Tibial artery (tissue), 4 donors: ENCODE results near the gene ZNF32.

ENCODE experiments used
- DNase-seq, 2 donors: peaks; one replicate each; pipeline ENCODE4 v3.0.0-alpha.2; 2019
- H3K27ac ChIP-seq, 2 donors: fragments of 200-600 bp; sonication (generic) in 1 of 2; 1 replicate in 1 of 2; 2 replicates in 1 of 2; pipeline ENCODE4 v1.5.1; 2018 to 2019; ENCODE audit warnings: mild to moderate bottlenecking in 1 of 2
- H3K27me3 ChIP-seq, 2 donors: fragments of 200-600 bp; sonication (generic) in 1 of 2; one replicate each; pipeline versions ENCODE4 v1.5.1 to v1.6.0; 2016 to 2019
- H3K36me3 ChIP-seq, 3 donors: fragments of 200-600 bp; sonication (generic) in 2 of 3; one replicate each; pipeline ENCODE4 v1.5.1; 2016 to 2019; ENCODE audit warnings: mild to moderate bottlenecking in 2 of 3
- H3K4me1 ChIP-seq, 4 donors: fragments of 200-600 bp; sonication (generic) in 2 of 4; 1 replicate in 3 of 4; 2 replicates in 1 of 4; pipeline ENCODE4 v1.5.1; 2016 to 2019
- H3K4me3 ChIP-seq, 2 donors: fragments of 200-600 bp; sonication (generic) in 1 of 2; 1 replicate in 1 of 2; 2 replicates in 1 of 2; pipeline ENCODE4 v1.5.1; 2018 to 2019; ENCODE audit warnings: mild to moderate bottlenecking in 2 of 2
- H3K9me3 ChIP-seq, 3 donors: fragments of 200-600 bp; sonication (generic) in 1 of 3; one replicate each; pipeline ENCODE4 v1.5.1; 2016 to 2019
- CTCF ChIP-seq, 2 experiments: fragments of 200-600 bp in 1 of 2; fragments of 450-650 bp in 1 of 2; IDR thresholded peaks; one replicate each; pipeline ENCODE4 v1.5.1; 2017 to 2019; ENCODE audit warnings: antibody characterized with exemption in 2 of 2, mild to moderate bottlenecking in 1 of 2, moderate library complexity in 1 of 2
- intact Hi-C: fragments of 100-400 bp; cut with DNase I; formaldehyde crosslinking; loops from one replicate; pipeline ENCODE4 v1.15.0; 2023; ENCODE audit warnings: low total_unique reads

The ZNF32 gene

GRCh38 chr10:43674553-43675210, 26.0 kb upstream of the ZNF32 start:
- TF ChIP-seq CTCF (IDR thresholded peaks at IDR 0.05), result no peak
- no peak for DNase-seq
- intact Hi-C loops, result loop anchor here (5.0 kb wide), 1 partner anchor 1183 kb away; no protein-coding TSS in a partner anchor
- Histone ChIP-seq H3K4me3 (no peak overlapping the region), H3K27ac (no peak overlapping the region), H3K36me3 (no peaks in the 10 kb centered on the region), H3K27me3 (peaks cover 0 to 5% of the 10 kb centered on the region in 2 donors), H3K9me3 (no peaks in the 10 kb centered on the region), H3K4me1 (peaks cover 0 to 7% (median 3%) of the 10 kb centered on the region in 4 donors)

- no peak for DNase-seq
- Histone ChIP-seq H3K36me3 (no peaks in the 10 kb centered on the region), H3K4me3 (no peak overlapping the region), H3K27me3 (peaks cover 0 to 11% of the 10 kb centered on the region in 2 donors), H3K27ac (no peak overlapping the region), H3K4me1 (peaks cover 0 to 3% (median 1%) of the 10 kb centered on the region in 4 donors), H3K9me3 (no peaks in the 10 kb centered on the region)
- intact Hi-C loops, result loop anchor here (5.0 kb wide), 1 partner anchor 1184 kb away; no protein-coding TSS in a partner anchor
- TF ChIP-seq CTCF (IDR thresholded peaks at IDR 0.05), result no peak
These were observed 24.8 kb upstream of the ZNF32 start for GRCh38 chr10:43673471-43673870.

- intact Hi-C loops, result loop anchor here (1.0 to 5.0 kb wide), 2 partner anchors 714 to 1185 kb away; no protein-coding TSS in a partner anchor
- no peak overlapping the region for H3K4me3 ChIP-seq
- peaks cover 0 to 26% of the 10 kb centered on the region in 2 donors for H3K27me3 ChIP-seq
- H3K36me3 ChIP-seq, result no peaks in the 10 kb centered on the region
- no peaks in the 10 kb centered on the region for H3K9me3 ChIP-seq
- peaks cover 0 to 9% (median 5%) of the 10 kb centered on the region in 4 donors for H3K4me1 ChIP-seq
- peak in 1 of 2 donors; percentile 52 for DNase-seq
- H3K27ac ChIP-seq, result no peak overlapping the region
- TF ChIP-seq CTCF (IDR thresholded peaks at IDR 0.05), result peak; percentile 76 to 95
These were observed 23.2 kb upstream of the ZNF32 start for GRCh38 chr10:43671659-43672531.

GRCh38 chr10:43669386-43669785, 20.7 kb upstream of the ZNF32 start:
- Histone ChIP-seq H3K27me3 (peaks cover 0 to 26% of the 10 kb centered on the region in 2 donors), H3K4me3 (no peak overlapping the region), H3K36me3 (no peaks in the 10 kb centered on the region), H3K9me3 (no peaks in the 10 kb centered on the region), H3K4me1 (peaks cover 0 to 9% (median 5%) of the 10 kb centered on the region in 4 donors), H3K27ac (no peak overlapping the region)
- DNase-seq, result no peak
- no peak for TF ChIP-seq CTCF (IDR thresholded peaks at IDR 0.05)
- intact Hi-C loops, result no loop called here

- intact Hi-C loops, result no loop called here
- Histone ChIP-seq H3K4me1 (peaks cover 0 to 9% (median 5%) of the 10 kb centered on the region in 4 donors), H3K9me3 (no peaks in the 10 kb centered on the region), H3K4me3 (peak overlapping the region in 1 of 2 donors; percentile 43), H3K27ac (no peak overlapping the region), H3K36me3 (no peaks in the 10 kb centered on the region), H3K27me3 (peaks cover 0 to 26% of the 10 kb centered on the region in 2 donors)
- TF ChIP-seq CTCF (IDR thresholded peaks at IDR 0.05), result no peak
- no peak for DNase-seq
These were observed 19.2 kb upstream of the ZNF32 start for GRCh38 chr10:43667761-43668386.
